GM12878 (cell line): Measurements from ENCODE around the gene MOCS1. TPM values are rescaled to one million over a fixed set of nuclear protein-coding genes. Genes with fewer than 3 reads are reported as not detected.

Source experiments
- ATAC-seq: fragments of 200-7000 bp; cut with Tn5 transposase; 3 replicates; pipeline ENCODE4 v1.9.1; 2020; ENCODE audit warnings: mild to moderate bottlenecking, moderate library complexity
- BruUV-seq: library from RNA; stranded (reverse); fragments of 400-500 nt; replicated peaks from 2 replicates; lab custom pipeline; 2021; lab: Mats Ljungman, UMichigan
- CTCF ChIA-PET: fragments of 300-600 bp; sonication (Branson Sonifier 250); formaldehyde crosslinking; extraction: SDS; loops from one replicate; lab custom pipeline; 2021; ENCODE audit warnings: inconsistent platforms; lab: Yijun Ruan, JAX
- POLR2A ChIA-PET: fragments of 350-600 bp; formaldehyde crosslinking; extraction: SDS; loops from one replicate; lab custom pipeline; 2021; ENCODE audit warnings: inconsistent platforms; lab: Charles Lee
- RAD21 ChIA-PET: fragments of 300-600 bp; sonication (Branson Sonifier 250); formaldehyde crosslinking; loops from one replicate; lab custom pipeline; 2023; ENCODE audit warnings: antibody characterized with exemption; ENCODE audit not compliant: unreplicated experiment; lab: Charles Lee
- SMC1A ChIA-PET: fragments of 300-600 bp; sonication (Branson Sonifier 250); formaldehyde crosslinking; loops from one replicate; lab custom pipeline; 2023; ENCODE audit not compliant: unreplicated experiment, uncharacterized antibody; lab: Charles Lee
- DNase-seq: peaks from one replicate; pipeline ENCODE4 v3.0.0-alpha.2; 2011; ENCODE audit warnings: low read depth, low spot score
- FAIRE-seq: peaks from 3 replicates; lab custom pipeline; 2011; peaks lifted over from hg19 to GRCh38; lab: Jason Lieb, UNC
- H2AFZ ChIP-seq: 2 replicates; pipeline ENCODE4 v1.6.0; 2011; ENCODE audit warnings: low read depth, low read length, control low read depth; ENCODE audit not compliant: control insufficient read depth
- H3K27ac ChIP-seq: 2 replicates; pipeline ENCODE4 v1.5.1; 2011; ENCODE audit warnings: control low read depth; ENCODE audit not compliant: control insufficient read depth, insufficient read depth
- H3K27me3 ChIP-seq, 2 experiments: replicated peaks in 1 of 2; 2 replicates each; pipeline versions ENCODE4 v1.6.0 to v1.6.1; 2011; ENCODE audit warnings: low read length in 1 of 2; ENCODE audit not compliant: control insufficient read depth in 2 of 2, insufficient read depth in 2 of 2
- H3K36me3 ChIP-seq, 2 experiments: 2 replicates each; pipeline ENCODE4 v1.5.1; 2011; ENCODE audit warnings: low read length in 1 of 2; ENCODE audit not compliant: control insufficient read depth in 2 of 2, insufficient read depth in 2 of 2
- H3K4me1 ChIP-seq: 2 replicates; pipeline ENCODE4 v1.6.1; 2011; ENCODE audit warnings: mild to moderate bottlenecking, low read length, moderate library complexity, mixed read lengths; ENCODE audit not compliant: control insufficient read depth, insufficient read depth
- H3K4me2 ChIP-seq: 2 replicates; pipeline ENCODE4 v1.6.0; 2011; ENCODE audit warnings: control low read depth; ENCODE audit not compliant: control insufficient read depth, insufficient read depth
- H3K4me3 ChIP-seq: fragments of 200-600 bp; sonication (generic); 2 replicates; pipeline ENCODE4 v1.5.1; 2016
- H3K79me2 ChIP-seq: 2 replicates; pipeline ENCODE4 v1.6.0; 2011; ENCODE audit warnings: low read length; ENCODE audit not compliant: control insufficient read depth, insufficient read depth
- H3K9ac ChIP-seq: 2 replicates; pipeline ENCODE4 v1.8.0; 2011; ENCODE audit warnings: low read length, control low read depth, mixed read lengths; ENCODE audit not compliant: control insufficient read depth, insufficient read depth
- H3K9me3 ChIP-seq: replicated peaks from 3 replicates; pipeline ENCODE4 v1.5.1; 2011; ENCODE audit warnings: mild to moderate bottlenecking, low read length; ENCODE audit not compliant: control insufficient read depth, insufficient read depth
- H4K20me1 ChIP-seq: 2 replicates; pipeline ENCODE4 v1.6.0; 2011; ENCODE audit not compliant: control insufficient read depth, insufficient read depth
- DPF2 ChIP-seq: fragments of 450-650 bp; IDR thresholded peaks from 2 replicates; pipeline ENCODE4 v1.6.1; 2017; ENCODE audit warnings: mild to moderate bottlenecking
- GATAD2B ChIP-seq: fragments of 450-650 bp; conservative IDR thresholded peaks from 2 replicates; pipeline ENCODE4 v1.6.1; 2017; ENCODE audit warnings: low read depth, mild to moderate bottlenecking, moderate library complexity
- JUND ChIP-seq: IDR thresholded peaks from 2 replicates; pipeline ENCODE4 v1.6.1; 2012; ENCODE audit warnings: low read depth, mild to moderate bottlenecking, low read length, improper control_type of control experiment, moderate library complexity
- RAD21 ChIP-seq: IDR thresholded peaks from 2 replicates; pipeline ENCODE4 v1.6.1; 2011; ENCODE audit warnings: mild to moderate bottlenecking, low read depth, low read length, moderate library complexity; ENCODE audit not compliant: insufficient read depth
- RUNX3 ChIP-seq: IDR thresholded peaks from 2 replicates; pipeline ENCODE4 v1.6.1; 2012; ENCODE audit warnings: low read length, inconsistent platforms
- SIX5 ChIP-seq: IDR thresholded peaks from 2 replicates; pipeline ENCODE4 v1.6.1; 2011; ENCODE audit warnings: mild to moderate bottlenecking, low read depth, low read length, moderate library complexity; ENCODE audit not compliant: severe bottlenecking
- SUZ12 ChIP-seq: fragments of 200-600 bp; sonication (generic); IDR thresholded peaks from one replicate; pipeline ENCODE4 v1.6.1; 2018; ENCODE audit warnings: antibody characterized with exemption, mild to moderate bottlenecking; ENCODE audit not compliant: unreplicated experiment
- WRNIP1 ChIP-seq: IDR thresholded peaks from 2 replicates; pipeline ENCODE4 v1.6.1; 2011; ENCODE audit warnings: low read depth, low read length, improper control_type of control experiment, borderline replicate concordance
- ZNF207 ChIP-seq: fragments of 450-650 bp; IDR thresholded peaks from 2 replicates; pipeline ENCODE4 v1.6.1; 2014; ENCODE audit warnings: antibody characterized with exemption, mild to moderate bottlenecking, borderline replicate concordance
- ZNF217 ChIP-seq: fragments of 450-650 bp; IDR thresholded peaks from 2 replicates; pipeline ENCODE4 v1.6.1; 2017; ENCODE audit warnings: antibody characterized with exemption, mild to moderate bottlenecking
- ZNF274 ChIP-seq: IDR thresholded peaks from one replicate; pipeline ENCODE4 v1.8.0; 2011; ENCODE audit not compliant: insufficient read length, insufficient read depth
- WGBS: methylation state at CpG from one replicate; pipeline ENCODE4 v1.1.6; 2016; ENCODE audit warnings: low lambda C conversion rate; ENCODE audit not compliant: insufficient replicate concordance, insufficient coverage; ENCODE audit errors: missing lambda C conversion rate; 5-methylcytosine and 5-hydroxymethylcytosine counted together
- in situ Hi-C: fragments of 300-500 bp; cut with MboI; formaldehyde crosslinking; loops from 9 replicates; pipeline ENCODE4 v1.14.3; 2018; ENCODE audit warnings: mixed read lengths
- intact Hi-C: fragments of 100-400 bp; cut with micrococcal nuclease; formaldehyde crosslinking; loops from one replicate; pipeline ENCODE4 v1.14.2; 2022; ENCODE audit not compliant: unreplicated experiment
- polyA plus RNA-seq, 11 experiments: library from polyadenylated mRNA; depleted of rRNA in 4 of 11; unstranded in 6 of 11; stranded (reverse) in 5 of 11; fragments of >200 nt; fragmentation: Nextera tagmentation in 4 of 11; fragmentation: Illumina TruSeq in 1 of 11; extraction: Ambion mirVana in 4 of 11; extraction: Trizol in 1 of 11; gene quantifications; 1 replicate in 1 of 11; 2 replicates in 10 of 11; pipeline versions ENCODE4 v1.2.1 to v1.2.3, GENCODE V29; 2011 to 2016; ENCODE audit warnings: inconsistent platforms in 2 of 11, missing spikeins in 2 of 11, low read depth in 1 of 11
- total RNA-seq, 4 experiments: library from RNA; depleted of rRNA in 3 of 4; stranded (reverse); fragments of >200 nt in 3 of 4; fragmentation: Illumina TruSeq in 1 of 4; extraction: Trizol in 1 of 4; gene quantifications; 2 replicates each; pipeline versions ENCODE4 v1.2.1 to v1.2.3, GENCODE V29; 2013 to 2021
- TF ChIP-seq, protein P1 (sequence below): fragments of 450-650 bp; formaldehyde crosslinking; IDR thresholded peaks from 2 replicates; pipeline ENCODE4 v1.4.0; 2022; ENCODE audit warnings: mild to moderate bottlenecking, moderate library complexity
- TF ChIP-seq, protein P2 (sequence below), 3 experiments: IDR thresholded peaks in 2 of 3; conservative IDR thresholded peaks in 1 of 3; 2 replicates each; pipeline ENCODE4 v1.5.1; 2011; ENCODE audit warnings: low read depth in 3 of 3, low read length in 3 of 3, mild to moderate bottlenecking in 3 of 3, control low read depth in 2 of 3, moderate library complexity in 2 of 3, inconsistent platforms in 1 of 3, mixed read lengths in 1 of 3; ENCODE audit not compliant: control insufficient read depth in 2 of 3, insufficient read depth in 1 of 3; ENCODE audit errors: extremely low read depth in 1 of 3

The MOCS1 gene
- total and polyA plus RNA-seq, 10 of the 15 experiments (the other 5 are each of a cell fraction or from before 2014, with no cell fraction given) = 0.02 to 5.4 (median 0.16) TPM; not detected in 2

DNA sequence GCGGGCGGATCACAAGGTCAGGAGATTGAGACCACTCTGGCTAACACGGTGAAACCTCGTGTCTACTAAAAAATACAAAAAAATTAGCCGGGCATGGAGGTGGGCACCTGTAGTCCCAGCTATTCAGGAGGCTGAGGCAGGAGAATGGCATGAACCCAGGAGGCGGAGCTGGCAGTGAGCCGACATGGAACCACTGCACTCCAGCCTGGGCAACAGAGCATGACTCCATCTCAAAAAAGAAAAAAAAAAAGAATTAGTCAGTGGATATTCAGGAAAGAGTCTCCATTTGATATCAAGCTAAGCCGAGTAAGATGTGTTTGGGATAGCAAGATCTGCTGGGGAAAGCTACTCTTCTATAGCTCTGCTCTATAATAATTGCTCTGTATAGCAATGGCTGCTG, 41.0 kb downstream of the MOCS1 start:
- WGBS = 39% methylated on average over 8 of the region's 8 CpGs
- no peak for FAIRE-seq

DNA sequence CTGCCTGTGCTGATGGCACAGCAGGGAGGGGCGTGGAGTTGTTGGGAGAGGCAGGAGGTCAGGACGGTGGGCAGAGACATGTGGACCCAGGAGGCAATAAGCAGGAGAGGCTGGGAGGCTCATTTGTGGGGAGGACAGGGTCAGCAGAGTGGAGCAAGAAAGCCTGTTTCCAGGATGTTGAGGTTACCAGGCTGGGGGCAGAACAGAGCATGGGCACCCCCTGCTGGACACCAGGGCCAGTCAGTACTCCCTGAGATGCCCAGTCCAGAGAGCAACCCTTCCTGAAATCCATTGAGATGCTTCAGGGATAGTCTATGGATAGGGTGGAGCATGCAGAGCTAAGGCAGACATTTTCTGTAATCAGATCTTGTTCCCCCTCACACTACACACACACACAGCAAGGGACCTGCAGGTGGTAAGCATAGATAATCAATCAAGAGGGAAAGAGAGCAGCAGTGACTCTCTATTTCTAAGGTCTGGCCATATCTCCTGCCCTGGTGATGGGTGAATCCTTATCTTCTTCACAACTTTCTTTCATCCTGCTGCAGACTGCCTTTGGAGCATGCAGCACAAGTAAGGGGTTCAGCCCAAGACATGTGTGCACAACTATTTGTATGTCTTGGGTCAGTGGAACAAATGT, 41.7 kb downstream of the MOCS1 start:
- WGBS = 10% methylated on average over 2 of the region's 2 CpGs
- peak; percentile 49 for TF ChIP-seq RAD21
- no peak for TF ChIP-seq DPF2
- TF ChIP-seq GATAD2B = no peak
- TF ChIP-seq SIX5 = no peak
- TF ChIP-seq, protein P1, sequence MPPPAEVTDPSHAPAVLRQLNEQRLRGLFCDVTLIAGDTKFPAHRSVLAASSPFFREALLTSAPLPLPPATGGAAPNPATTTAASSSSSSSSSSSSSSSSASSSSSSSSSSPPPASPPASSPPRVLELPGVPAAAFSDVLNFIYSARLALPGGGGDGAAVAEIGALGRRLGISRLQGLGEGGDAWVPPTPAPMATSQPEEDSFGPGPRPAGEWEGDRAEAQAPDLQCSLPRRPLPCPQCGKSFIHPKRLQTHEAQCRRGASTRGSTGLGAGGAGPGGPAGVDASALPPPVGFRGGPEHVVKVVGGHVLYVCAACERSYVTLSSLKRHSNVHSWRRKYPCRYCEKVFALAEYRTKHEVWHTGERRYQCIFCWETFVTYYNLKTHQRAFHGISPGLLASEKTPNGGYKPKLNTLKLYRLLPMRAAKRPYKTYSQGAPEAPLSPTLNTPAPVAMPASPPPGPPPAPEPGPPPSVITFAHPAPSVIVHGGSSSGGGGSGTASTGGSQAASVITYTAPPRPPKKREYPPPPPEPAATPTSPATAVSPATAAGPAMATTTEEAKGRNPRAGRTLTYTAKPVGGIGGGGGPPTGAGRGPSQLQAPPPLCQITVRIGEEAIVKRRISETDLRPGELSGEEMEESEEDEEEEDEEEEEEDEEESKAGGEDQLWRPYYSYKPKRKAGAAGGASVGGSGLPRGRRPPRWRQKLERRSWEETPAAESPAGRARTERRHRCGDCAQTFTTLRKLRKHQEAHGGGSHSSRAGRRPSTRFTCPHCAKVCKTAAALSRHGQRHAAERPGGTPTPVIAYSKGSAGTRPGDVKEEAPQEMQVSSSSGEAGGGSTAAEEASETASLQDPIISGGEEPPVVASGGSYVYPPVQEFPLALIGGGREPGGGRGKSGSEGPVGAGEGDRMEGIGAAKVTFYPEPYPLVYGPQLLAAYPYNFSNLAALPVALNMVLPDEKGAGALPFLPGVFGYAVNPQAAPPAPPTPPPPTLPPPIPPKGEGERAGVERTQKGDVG (CRISPR knock-in tag) = no peak
- TF ChIP-seq, protein P2, sequence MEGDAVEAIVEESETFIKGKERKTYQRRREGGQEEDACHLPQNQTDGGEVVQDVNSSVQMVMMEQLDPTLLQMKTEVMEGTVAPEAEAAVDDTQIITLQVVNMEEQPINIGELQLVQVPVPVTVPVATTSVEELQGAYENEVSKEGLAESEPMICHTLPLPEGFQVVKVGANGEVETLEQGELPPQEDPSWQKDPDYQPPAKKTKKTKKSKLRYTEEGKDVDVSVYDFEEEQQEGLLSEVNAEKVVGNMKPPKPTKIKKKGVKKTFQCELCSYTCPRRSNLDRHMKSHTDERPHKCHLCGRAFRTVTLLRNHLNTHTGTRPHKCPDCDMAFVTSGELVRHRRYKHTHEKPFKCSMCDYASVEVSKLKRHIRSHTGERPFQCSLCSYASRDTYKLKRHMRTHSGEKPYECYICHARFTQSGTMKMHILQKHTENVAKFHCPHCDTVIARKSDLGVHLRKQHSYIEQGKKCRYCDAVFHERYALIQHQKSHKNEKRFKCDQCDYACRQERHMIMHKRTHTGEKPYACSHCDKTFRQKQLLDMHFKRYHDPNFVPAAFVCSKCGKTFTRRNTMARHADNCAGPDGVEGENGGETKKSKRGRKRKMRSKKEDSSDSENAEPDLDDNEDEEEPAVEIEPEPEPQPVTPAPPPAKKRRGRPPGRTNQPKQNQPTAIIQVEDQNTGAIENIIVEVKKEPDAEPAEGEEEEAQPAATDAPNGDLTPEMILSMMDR (IDR thresholded peaks at IDR 0.05 in 2 of 3, conservative IDR thresholded peaks at IDR 0.05 in 1 of 3; ENCODE audit: control insufficient read depth in 2 of 3, extremely low read depth in 1 of 3, insufficient read depth in 1 of 3, low read depth in 3 of 3, low read length in 3 of 3) = peak; percentile 44 to 73 (median 67); a peak in 5 of 6 replicates
- no peak for TF ChIP-seq ZNF274

More for the DNA sequence above, 41.0 kb downstream of the MOCS1 start:
- H3K27me3 ChIP-seq = no peaks in the 10 kb centered on the region
- no peaks in the 10 kb centered on the region for H3K4me1 ChIP-seq
- H3K27ac ChIP-seq = no peak overlapping the region
- RAD21 ChIA-PET = interaction anchor here (0.7 to 1.6 kb wide), 7 partner anchors 28 to 531 kb away, joined by 3 to 5 read pairs (median 3); no protein-coding TSS in a partner anchor
- no TSS peak for BruUV-seq
- intact Hi-C loops = loop anchor here (2.0 to 5.0 kb wide), 2 partner anchors 228 to 546 kb away; no protein-coding TSS in a partner anchor
- no peaks in the 10 kb centered on the region for H3K36me3 ChIP-seq
- ATAC-seq (no peak), DNase-seq (no peak)
- POLR2A ChIA-PET = interaction anchor here (0.7 kb wide), 1 partner anchor 257 kb away, joined by 3 read pairs; no protein-coding TSS in a partner anchor
- no peak overlapping the region for H3K4me3 ChIP-seq
- H2AFZ ChIP-seq = no peak overlapping the region
- H3K4me2 ChIP-seq = no peak overlapping the region
- no peak for TF ChIP-seq JUND
- TF ChIP-seq ZNF207 = no peak
- no peak for TF ChIP-seq ZNF217
- TF ChIP-seq SUZ12 = no peak
- TF ChIP-seq RUNX3 = no peak
- TF ChIP-seq WRNIP1 = no peak
- no peaks in the 10 kb centered on the region for H3K9me3 ChIP-seq
- H4K20me1 ChIP-seq = no peaks in the 10 kb centered on the region
- SMC1A ChIA-PET = interaction anchor here (0.6 to 5.5 kb wide), 10 partner anchors 246 to 535 kb away, joined by 3 to 41 read pairs (median 4); no protein-coding TSS in a partner anchor
- H3K79me2 ChIP-seq = no peaks in the 10 kb centered on the region
- CTCF ChIA-PET = interaction anchor here (0.6 to 5.3 kb wide), 17 partner anchors 13 to 953 kb away, joined by 3 to 39 read pairs (median 4); no protein-coding TSS in a partner anchor
- no peak overlapping the region for H3K9ac ChIP-seq
- in situ Hi-C loops = no loop called here

More for the DNA sequence above, 41.7 kb downstream of the MOCS1 start:
- Histone ChIP-seq H3K9ac (no peak overlapping the region), H3K36me3 (no peaks in the 10 kb centered on the region), H4K20me1 (no peaks in the 10 kb centered on the region), H3K9me3 (no peaks in the 10 kb centered on the region), H3K79me2 (no peaks in the 10 kb centered on the region), H3K4me1 (no peaks in the 10 kb centered on the region), H3K27me3 (no peaks in the 10 kb centered on the region), H3K4me3 (no peak overlapping the region), H2AFZ (no peak overlapping the region), H3K4me2 (no peak overlapping the region), H3K27ac (no peak overlapping the region)
- no peak for FAIRE-seq
- in situ Hi-C loops = no loop called here
- no TSS peak for BruUV-seq
- DNase-seq = peak; percentile 2
- SMC1A ChIA-PET = interaction anchor here (0.6 to 5.5 kb wide), 8 partner anchors 245 to 534 kb away, joined by 3 to 41 read pairs (median 4); no protein-coding TSS in a partner anchor
- intact Hi-C loops = loop anchor here (1.0 to 5.0 kb wide), 4 partner anchors 228 to 545 kb away; no protein-coding TSS in a partner anchor
- CTCF ChIA-PET = interaction anchor here (1.1 to 5.3 kb wide), 12 partner anchors 12 to 953 kb away, joined by 3 to 39 read pairs (median 5); no protein-coding TSS in a partner anchor
- peak; percentile 98 for ATAC-seq
- RAD21 ChIA-PET = interaction anchor here (0.7 to 1.4 kb wide), 4 partner anchors 27 to 530 kb away, joined by 3 to 5 read pairs (median 3); no protein-coding TSS in a partner anchor
- POLR2A ChIA-PET = interaction anchor here (0.7 kb wide), 1 partner anchor 256 kb away, joined by 3 read pairs; no protein-coding TSS in a partner anchor
